ENCODE data around the gene SAMD1. TPM values are rescaled to one million over a fixed set of nuclear protein-coding genes. Genes with fewer than 3 reads are reported as not detected.

The SAMD1 gene
- total RNA-seq, 2 donors from 2014 or later = 11.2 to 22.1 TPM

DNA sequence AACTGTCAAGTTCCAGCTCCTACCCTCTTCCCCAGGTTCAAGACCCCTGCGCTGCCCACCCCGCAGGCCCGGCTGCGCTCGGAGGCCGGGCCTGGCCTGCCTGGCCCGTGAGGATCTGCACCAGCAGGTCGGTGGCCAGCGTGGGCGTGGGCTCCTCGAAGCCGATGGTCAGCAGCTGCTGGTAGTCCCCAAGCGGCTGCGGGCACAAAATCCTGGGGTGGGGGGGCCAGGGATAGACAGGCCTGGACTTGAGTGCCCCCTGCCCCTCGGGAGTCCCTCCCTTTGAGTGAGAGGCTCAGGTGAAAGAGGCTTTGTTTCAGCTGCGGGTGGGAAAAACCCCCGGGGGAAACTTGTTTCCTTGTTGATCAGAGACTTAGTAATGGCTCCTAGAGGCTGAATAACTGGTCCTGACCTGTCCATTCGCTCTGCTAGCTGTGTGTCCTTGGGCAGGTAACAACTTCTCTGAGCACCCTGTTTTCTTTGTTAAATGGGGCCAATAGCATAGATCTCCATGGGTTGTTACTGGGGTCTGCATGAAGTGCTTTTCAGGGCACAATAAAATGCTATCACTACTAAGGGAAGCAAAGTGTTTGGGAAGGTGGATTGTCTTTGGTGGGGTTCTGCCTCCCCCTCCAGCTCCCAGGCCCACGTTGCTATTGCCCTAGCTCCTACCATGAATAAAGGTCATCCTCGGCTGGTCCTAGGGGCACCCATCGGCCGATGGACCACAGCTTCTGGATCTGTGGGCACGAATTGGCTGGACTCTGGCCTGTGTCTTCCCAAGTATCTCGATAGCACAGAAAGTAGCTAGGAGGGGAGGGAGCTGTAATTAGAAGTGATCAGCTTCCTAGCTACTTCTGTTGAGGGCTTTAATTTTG, 8.5 kb downstream of the SAMD1 start:
- H3K27me3 ChIP-seq = no peaks in the 10 kb centered on the region
- ATAC-seq (peak; percentile 25), DNase-seq (peak; percentile 52 to 67 (median 61))
- H3K4me3 ChIP-seq = peak overlapping the region; percentile 63 to 70
- intact Hi-C loops (cut with DNase I) = loop anchor here (10.0 kb wide), 1 partner anchor 53 kb away; the partner anchor contains the start of gene ASF1B
- peaks cover 34% of the 10 kb centered on the region for H3K4me1 ChIP-seq
- H3K36me3 ChIP-seq (replicated peaks in 1 of 2; ENCODE audit: insufficient read depth in 1 of 2, low read depth in 2 of 2) = no peaks in the 10 kb centered on the region
- peak overlapping the region; percentile 79 to 96 (median 93) for H3K27ac ChIP-seq
- WGBS, 2 donors = 7 to 28% methylated on average over 7 to 24 of the region's 24 CpGs
- H3K9me3 ChIP-seq = no peaks in the 10 kb centered on the region
- TF ChIP-seq, protein P1, sequence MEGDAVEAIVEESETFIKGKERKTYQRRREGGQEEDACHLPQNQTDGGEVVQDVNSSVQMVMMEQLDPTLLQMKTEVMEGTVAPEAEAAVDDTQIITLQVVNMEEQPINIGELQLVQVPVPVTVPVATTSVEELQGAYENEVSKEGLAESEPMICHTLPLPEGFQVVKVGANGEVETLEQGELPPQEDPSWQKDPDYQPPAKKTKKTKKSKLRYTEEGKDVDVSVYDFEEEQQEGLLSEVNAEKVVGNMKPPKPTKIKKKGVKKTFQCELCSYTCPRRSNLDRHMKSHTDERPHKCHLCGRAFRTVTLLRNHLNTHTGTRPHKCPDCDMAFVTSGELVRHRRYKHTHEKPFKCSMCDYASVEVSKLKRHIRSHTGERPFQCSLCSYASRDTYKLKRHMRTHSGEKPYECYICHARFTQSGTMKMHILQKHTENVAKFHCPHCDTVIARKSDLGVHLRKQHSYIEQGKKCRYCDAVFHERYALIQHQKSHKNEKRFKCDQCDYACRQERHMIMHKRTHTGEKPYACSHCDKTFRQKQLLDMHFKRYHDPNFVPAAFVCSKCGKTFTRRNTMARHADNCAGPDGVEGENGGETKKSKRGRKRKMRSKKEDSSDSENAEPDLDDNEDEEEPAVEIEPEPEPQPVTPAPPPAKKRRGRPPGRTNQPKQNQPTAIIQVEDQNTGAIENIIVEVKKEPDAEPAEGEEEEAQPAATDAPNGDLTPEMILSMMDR (IDR thresholded peaks at IDR 0.05) = no peak
- peak in 1 of 3 donors; percentile 8 for TF ChIP-seq POLR2A (IDR thresholded peaks at IDR 0.05)

DNA sequence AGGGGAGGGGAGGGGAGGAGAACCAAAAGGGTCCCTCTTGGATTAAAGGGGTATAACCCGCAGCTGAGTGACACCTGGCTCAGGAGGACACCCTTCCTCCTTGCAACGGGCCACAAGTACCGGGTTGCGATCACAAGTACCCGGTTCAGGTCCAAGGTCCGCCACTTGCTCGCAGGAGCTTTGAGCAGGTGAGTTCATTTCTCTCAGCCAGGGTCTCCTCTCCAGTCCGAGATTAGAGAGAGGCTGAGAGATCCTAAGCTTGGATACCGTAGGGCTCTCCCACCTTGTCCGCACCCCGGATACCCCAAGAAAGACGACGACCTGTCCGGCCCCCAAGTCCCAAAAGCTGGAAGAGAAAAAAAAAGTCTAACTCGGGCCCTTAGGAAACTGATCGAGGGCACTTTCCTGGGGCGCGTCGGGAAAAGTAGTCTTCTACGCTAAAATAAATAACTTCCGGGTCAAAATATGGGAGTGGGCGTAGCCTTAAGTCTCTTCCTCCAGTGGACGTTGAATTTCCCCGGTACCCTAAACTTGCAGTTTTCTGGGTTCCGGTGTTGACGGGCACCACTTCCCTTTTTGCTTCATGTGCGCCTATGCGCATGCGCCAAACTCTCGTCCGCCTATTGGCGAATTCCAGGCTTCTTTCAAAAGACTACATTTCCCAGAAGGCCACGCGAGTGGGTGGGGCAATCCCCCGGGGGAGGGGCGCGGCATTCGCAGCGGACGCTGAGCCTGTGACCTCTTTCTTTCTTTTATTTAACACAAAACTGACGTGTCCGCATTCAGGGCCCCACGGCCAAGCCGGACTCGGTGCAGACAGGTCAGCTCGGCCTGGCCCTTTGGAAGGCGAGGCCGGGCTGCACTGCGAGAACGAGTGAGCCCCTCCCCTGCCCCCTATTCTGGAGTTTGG, 9.4 kb downstream of the SAMD1 start:
- Histone ChIP-seq H3K36me3 (replicated peaks in 1 of 2; ENCODE audit: insufficient read depth in 1 of 2, low read depth in 2 of 2) (no peaks in the 10 kb centered on the region), H3K4me3 (peak overlapping the region; percentile 63 to 70), H3K9me3 (no peaks in the 10 kb centered on the region), H3K4me1 (peaks cover 36% of the 10 kb centered on the region), H3K27ac (peak overlapping the region; percentile 79 to 96 (median 93)), H3K27me3 (no peaks in the 10 kb centered on the region)
- 0 to 1% methylated on average over 33 to 50 of the region's 50 CpGs for WGBS, 2 donors
- TF ChIP-seq, protein P1 (IDR thresholded peaks at IDR 0.05) = peak in 1 of 7 experiments; percentile 16
- TF ChIP-seq POLR2A (IDR thresholded peaks at IDR 0.05) = peak; percentile 66 to 96 (median 94)
- intact Hi-C loops (cut with DNase I) = loop anchor here (10.0 kb wide), 1 partner anchor 54 kb away; the partner anchor contains the start of gene ASF1B
- ATAC-seq (peak; percentile 95), DNase-seq (peak; percentile 99 to 100 (median 99))

DNA sequence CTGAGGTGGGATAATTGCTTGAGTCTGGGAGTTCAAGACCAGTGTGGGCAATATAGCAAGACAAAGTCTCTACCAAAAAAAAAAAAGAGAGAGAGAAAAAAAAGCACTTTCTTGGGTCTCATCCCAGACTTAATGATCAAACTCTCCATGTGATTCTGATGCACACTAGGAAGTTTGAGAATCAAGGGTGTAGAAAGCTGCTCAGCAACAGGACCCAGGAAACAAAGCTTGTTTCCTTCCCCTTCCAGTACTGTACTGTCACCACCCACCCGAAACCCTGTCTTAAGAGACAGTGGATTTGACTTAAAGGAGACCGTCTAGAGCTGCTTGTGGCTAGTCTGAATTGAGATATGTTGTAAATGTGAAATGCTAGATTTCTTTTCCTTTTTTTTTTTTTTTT, 12.1 kb downstream of the SAMD1 start:
- 52 to 78% methylated on average over 2 of the region's 2 CpGs for WGBS, 2 donors
- intact Hi-C loops (cut with DNase I) = no loop called here
- no peak overlapping the region for H3K27ac ChIP-seq

More for the DNA sequence above, 12.1 kb downstream of the SAMD1 start:
- no peaks in the 10 kb centered on the region for H3K27me3 ChIP-seq
- H3K9me3 ChIP-seq = no peaks in the 10 kb centered on the region
- ATAC-seq (no peak), DNase-seq (no peak)
- H3K4me1 ChIP-seq = peaks cover 38% of the 10 kb centered on the region
- no peak overlapping the region for H3K4me3 ChIP-seq
- H3K36me3 ChIP-seq (replicated peaks in 1 of 2; ENCODE audit: insufficient read depth in 1 of 2, low read depth in 2 of 2) = no peaks in the 10 kb centered on the region
- TF ChIP-seq, protein P1 (IDR thresholded peaks at IDR 0.05) = no peak
- TF ChIP-seq POLR2A (IDR thresholded peaks at IDR 0.05) = no peak

All from body of pancreas (tissue), 4 donors.